Keratinocyte (primary cell): ENCODE results near the gene HSD11B2. TPM values are rescaled to one million over a fixed set of nuclear protein-coding genes. Genes with fewer than 3 reads are reported as not detected.

Experiments
- DNase-seq: peaks from one replicate; pipeline ENCODE4 v3.0.0-alpha.2; 2011; ENCODE audit warnings: low read depth, missing footprints, low spot score
- FAIRE-seq: peaks from 2 replicates; lab custom pipeline; 2011; peaks lifted over from hg19 to GRCh38; lab: Jason Lieb, UNC
- H2AFZ ChIP-seq: 2 replicates; pipeline ENCODE4 v1.6.0; 2012; ENCODE audit warnings: low read length, control low read depth, inconsistent platforms; ENCODE audit not compliant: control insufficient read depth
- H3K27ac ChIP-seq: 2 replicates; pipeline ENCODE4 v1.5.1; 2011; ENCODE audit warnings: low read length; ENCODE audit not compliant: control insufficient read depth, insufficient read depth
- H3K27me3 ChIP-seq: 3 replicates; pipeline ENCODE4 v1.6.0; 2011; ENCODE audit warnings: low read length; ENCODE audit not compliant: control insufficient read depth, insufficient read depth; ENCODE audit errors: extremely low read depth
- H3K36me3 ChIP-seq, 2 experiments: 2 replicates in 1 of 2; 3 replicates in 1 of 2; pipeline ENCODE4 v1.5.1; 2011; ENCODE audit warnings: low read length in 2 of 2, mild to moderate bottlenecking in 1 of 2; ENCODE audit not compliant: control insufficient read depth in 2 of 2, insufficient read depth in 2 of 2; ENCODE audit errors: extremely low read depth in 1 of 2
- H3K4me1 ChIP-seq: 3 replicates; pipeline ENCODE4 v1.5.1; 2011; ENCODE audit warnings: low read length; ENCODE audit not compliant: control insufficient read depth, insufficient read depth; ENCODE audit errors: extremely low read depth
- H3K4me2 ChIP-seq: 3 replicates; pipeline ENCODE4 v1.6.0; 2011; ENCODE audit warnings: low read depth, low read length; ENCODE audit not compliant: control insufficient read depth, insufficient read depth; ENCODE audit errors: extremely low read depth
- H3K4me3 ChIP-seq, 3 experiments: fragments of 200-600 bp in 1 of 3; sonication (generic) in 1 of 3; 2 replicates in 2 of 3; 3 replicates in 1 of 3; pipeline ENCODE4 v1.5.1; 2011 to 2016; ENCODE audit warnings: low read length in 3 of 3, mild to moderate bottlenecking in 3 of 3, control low read depth in 2 of 3, inconsistent platforms in 1 of 3, low read depth in 1 of 3, mixed read lengths in 1 of 3, mixed run types in 1 of 3, moderate library complexity in 1 of 3; ENCODE audit not compliant: control insufficient read depth in 2 of 3, insufficient read depth in 2 of 3; ENCODE audit errors: extremely low read depth in 1 of 3
- H3K79me2 ChIP-seq: 2 replicates; pipeline ENCODE4 v1.6.0; 2012; ENCODE audit warnings: low read length; ENCODE audit not compliant: control insufficient read depth, insufficient read depth
- H3K9ac ChIP-seq: 3 replicates; pipeline ENCODE4 v1.6.0; 2011; ENCODE audit warnings: low read length; ENCODE audit not compliant: control insufficient read depth, insufficient read depth; ENCODE audit errors: extremely low read depth
- H3K9me1 ChIP-seq: 3 replicates; pipeline ENCODE4 v1.6.0; 2011; ENCODE audit warnings: low read length; ENCODE audit not compliant: control insufficient read depth, insufficient read depth; ENCODE audit errors: extremely low read depth
- H3K9me3 ChIP-seq: 2 replicates; pipeline ENCODE4 v1.5.1; 2012; ENCODE audit warnings: low read depth, low read length; ENCODE audit not compliant: control insufficient read depth
- H4K20me1 ChIP-seq: 3 replicates; pipeline ENCODE4 v1.6.0; 2011; ENCODE audit warnings: low read length; ENCODE audit not compliant: control insufficient read depth, insufficient read depth; ENCODE audit errors: extremely low read depth
- CTCF ChIP-seq, 3 experiments: IDR thresholded peaks in 1 of 3; conservative IDR thresholded peaks in 1 of 3; optimal IDR thresholded peaks in 1 of 3; 2 replicates in 2 of 3; 3 replicates in 1 of 3; pipeline versions ENCODE3 to v1.5.1; 2011; ENCODE audit warnings: low read length in 3 of 3, mild to moderate bottlenecking in 3 of 3, moderate library complexity in 2 of 3, control low read depth in 1 of 3, inconsistent platforms in 1 of 3; ENCODE audit not compliant: insufficient read depth in 2 of 3; ENCODE audit errors: extremely low read depth in 1 of 3
- EZH2 ChIP-seq: IDR thresholded peaks from one replicate; pipeline ENCODE4 v1.6.1; 2012; ENCODE audit warnings: inconsistent platforms, mild to moderate bottlenecking, low read length, moderate library complexity
- dilution Hi-C: fragments of 300-500 bp; cut with MboI; formaldehyde crosslinking; loops from one replicate; pipeline ENCODE4 v1.7.0; 2020; ENCODE audit warnings: low sequenced_read_pairs; ENCODE audit not compliant: extremely low pct_ligation_motif_present
- polyA plus RNA-seq, 5 experiments: library from polyadenylated mRNA; depleted of rRNA in 3 of 5; stranded (reverse) in 3 of 5; stranded (forward) in 1 of 5; unstranded in 1 of 5; fragments of >200 nt; gene quantifications; 1 replicate in 1 of 5; 2 replicates in 3 of 5; 3 replicates in 1 of 5; pipeline versions ENCODE4 v1.2.1 to v1.2.3, GENCODE V29; 2011 to 2012; ENCODE audit warnings: missing spikeins in 2 of 5, low read depth in 1 of 5, low replicate concordance in 1 of 5

Gene HSD11B2
- polyA plus RNA-seq, 1 donor (not counting 4 experiments of a cell fraction or from before 2014, with no cell fraction given), result 0.93 TPM

- Histone ChIP-seq H3K36me3 (no peaks in the 10 kb centered on the region), H3K9ac (no peak overlapping the region), H2AFZ (no peak overlapping the region), H3K27ac (no peak overlapping the region), H3K79me2 (no peaks in the 10 kb centered on the region), H3K9me1 (no peaks in the 10 kb centered on the region), H3K27me3 (peaks cover 10% of the 10 kb centered on the region), H3K9me3 (no peaks in the 10 kb centered on the region), H3K4me1 (peaks cover 27% of the 10 kb centered on the region), H3K4me3 (no peak overlapping the region), H4K20me1 (no peaks in the 10 kb centered on the region), H3K4me2 (no peak overlapping the region)
- dilution Hi-C loops, result no loop called here
- DNase-seq (no peak), FAIRE-seq (no peak)
- TF ChIP-seq EZH2 (no peak), CTCF (optimal IDR thresholded peaks at IDR 0.05 in 1 of 3, IDR thresholded peaks at IDR 0.05 in 1 of 3, conservative IDR thresholded peaks at IDR 0.05 in 1 of 3; ENCODE audit: extremely low read depth in 1 of 3, insufficient read depth in 2 of 3, low read length in 3 of 3) (peak; percentile 40 to 87 (median 82))
These were observed 32.9 kb upstream of the HSD11B2 start for GRCh38 chr16:67397812-67398545.

GRCh38 chr16:67398546-67399217, 32.2 kb upstream of the HSD11B2 start:
- Histone ChIP-seq H3K9me3 (no peaks in the 10 kb centered on the region), H3K9ac (no peak overlapping the region), H2AFZ (no peak overlapping the region), H3K36me3 (no peaks in the 10 kb centered on the region), H3K4me1 (peaks cover 32% of the 10 kb centered on the region), H3K79me2 (no peaks in the 10 kb centered on the region), H3K27me3 (peaks cover 7% of the 10 kb centered on the region), H4K20me1 (no peaks in the 10 kb centered on the region), H3K27ac (no peak overlapping the region), H3K9me1 (no peaks in the 10 kb centered on the region), H3K4me2 (no peak overlapping the region), H3K4me3 (no peak overlapping the region)
- DNase-seq (no peak), FAIRE-seq (no peak)
- TF ChIP-seq EZH2 (no peak), CTCF (optimal IDR thresholded peaks at IDR 0.05 in 1 of 3, IDR thresholded peaks at IDR 0.05 in 1 of 3, conservative IDR thresholded peaks at IDR 0.05 in 1 of 3; ENCODE audit: extremely low read depth in 1 of 3, insufficient read depth in 2 of 3, low read length in 3 of 3) (no peak)
- dilution Hi-C loops, result no loop called here
